ENCODE data around the gene FNDC3B.

DNA sequence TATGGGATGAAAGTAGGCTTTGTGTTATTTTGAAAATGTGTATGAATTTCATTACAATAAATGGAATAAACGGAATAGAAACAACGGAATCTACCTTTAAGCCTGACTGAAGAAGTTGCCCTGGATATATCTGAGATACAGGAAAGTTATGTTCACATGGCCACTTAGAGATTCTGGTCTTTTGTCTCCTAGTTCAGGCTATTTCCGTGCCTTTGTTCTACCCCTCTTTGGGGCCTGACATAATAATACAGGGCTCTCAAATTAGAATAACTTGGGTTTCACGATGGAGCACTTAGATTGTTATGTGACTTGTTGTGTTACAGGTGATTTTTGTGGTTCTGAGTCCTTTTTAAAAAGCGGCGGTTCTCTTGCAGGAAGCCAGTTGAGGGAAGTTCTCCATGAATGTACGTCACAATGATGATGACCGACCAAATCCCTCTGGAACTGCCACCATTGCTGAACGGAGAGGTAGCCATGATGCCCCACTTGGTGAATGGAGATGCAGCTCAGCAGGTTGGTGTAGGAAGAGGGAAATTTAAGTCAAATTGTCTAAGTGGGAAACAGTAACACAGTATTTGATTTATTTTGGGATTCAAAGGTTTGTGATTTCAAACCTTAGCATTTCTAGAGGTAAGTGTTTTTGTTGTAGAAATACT lies 72.8 kb downstream of the FNDC3B start:
- TF ChIP-seq EZH2 (IDR thresholded peaks at IDR 0.05; ENCODE audit: borderline replicate concordance, insufficient read depth, low read depth, low read length, poor library complexity, severe bottlenecking), result no peak
- TF ChIP-seq, protein P1, sequence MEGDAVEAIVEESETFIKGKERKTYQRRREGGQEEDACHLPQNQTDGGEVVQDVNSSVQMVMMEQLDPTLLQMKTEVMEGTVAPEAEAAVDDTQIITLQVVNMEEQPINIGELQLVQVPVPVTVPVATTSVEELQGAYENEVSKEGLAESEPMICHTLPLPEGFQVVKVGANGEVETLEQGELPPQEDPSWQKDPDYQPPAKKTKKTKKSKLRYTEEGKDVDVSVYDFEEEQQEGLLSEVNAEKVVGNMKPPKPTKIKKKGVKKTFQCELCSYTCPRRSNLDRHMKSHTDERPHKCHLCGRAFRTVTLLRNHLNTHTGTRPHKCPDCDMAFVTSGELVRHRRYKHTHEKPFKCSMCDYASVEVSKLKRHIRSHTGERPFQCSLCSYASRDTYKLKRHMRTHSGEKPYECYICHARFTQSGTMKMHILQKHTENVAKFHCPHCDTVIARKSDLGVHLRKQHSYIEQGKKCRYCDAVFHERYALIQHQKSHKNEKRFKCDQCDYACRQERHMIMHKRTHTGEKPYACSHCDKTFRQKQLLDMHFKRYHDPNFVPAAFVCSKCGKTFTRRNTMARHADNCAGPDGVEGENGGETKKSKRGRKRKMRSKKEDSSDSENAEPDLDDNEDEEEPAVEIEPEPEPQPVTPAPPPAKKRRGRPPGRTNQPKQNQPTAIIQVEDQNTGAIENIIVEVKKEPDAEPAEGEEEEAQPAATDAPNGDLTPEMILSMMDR (IDR thresholded peaks at IDR 0.05), result no peak

Measured in B cell (primary cell).